ENCODE results near the gene CELF2. TPM values are rescaled to one million over a fixed set of nuclear protein-coding genes. Genes with fewer than 3 reads are reported as not detected.
"Not testable (repeated sequence)": the region's sequence is repeated elsewhere in the genome, so short reads cannot be mapped to it uniquely, and the experiment has no call there.

The CELF2 gene
- total RNA-seq, 3 donors from 2014 or later, result 40.0 to 178 (median 45.6) TPM

- Histone ChIP-seq H3K9me3 (peaks cover 6 to 10% of the 10 kb centered on the region in 2 donors), H3K27ac (no peak overlapping the region), H3K4me1 (no peaks in the 10 kb centered on the region), H3K36me3 (no peaks in the 10 kb centered on the region), H3K27me3 (no peaks in the 10 kb centered on the region), H3K4me3 (no peak overlapping the region)
- intact Hi-C loops (cut with DNase I; ENCODE audit: low total_unique reads), result no loop called here
- TF ChIP-seq POLR2AphosphoS5 (IDR thresholded peaks at IDR 0.05) (no peak), POLR2A (IDR thresholded peaks at IDR 0.05) (no peak), CTCF (IDR thresholded peaks at IDR 0.05) (no peak)
- DNase-seq (ENCODE audit: low spot score in 2 of 2), result no peak
These were observed 165.3 kb downstream of the CELF2 start for GRCh38 chr10:11183015-11183414.

DNA sequence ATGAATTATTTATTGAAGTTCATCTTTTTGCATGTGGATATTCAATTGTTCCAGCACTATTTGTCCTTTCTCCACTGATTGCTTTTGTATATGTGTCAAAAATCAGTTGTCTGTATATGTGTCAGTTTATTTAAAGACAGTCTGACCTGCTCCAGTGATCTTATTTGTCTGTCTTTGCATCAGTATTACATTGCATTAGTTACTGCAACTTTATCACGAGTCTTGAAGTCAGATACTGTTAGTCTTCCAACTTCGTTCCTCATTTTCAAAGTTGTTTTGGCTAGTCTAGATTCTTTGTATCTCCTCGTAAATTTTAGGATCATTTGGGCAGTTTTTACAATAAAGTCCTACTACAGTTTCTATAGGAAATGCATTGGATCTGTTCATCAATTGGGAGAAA is 166.4 kb downstream of the CELF2 start:
- H3K36me3 ChIP-seq, result no peaks in the 10 kb centered on the region
- TF ChIP-seq POLR2A (IDR thresholded peaks at IDR 0.05), result no peak
- no peak for TF ChIP-seq CTCF (IDR thresholded peaks at IDR 0.05)
- H3K4me1 ChIP-seq, result no peaks in the 10 kb centered on the region
- intact Hi-C loops (cut with DNase I; ENCODE audit: low total_unique reads), result no loop called here
- DNase-seq (ENCODE audit: low spot score in 2 of 2), result no peak
- no peaks in the 10 kb centered on the region for H3K27me3 ChIP-seq
- H3K4me3 ChIP-seq, result no peak overlapping the region
- peaks cover 6 to 10% of the 10 kb centered on the region in 2 donors for H3K9me3 ChIP-seq
- no peak overlapping the region for H3K27ac ChIP-seq

DNA sequence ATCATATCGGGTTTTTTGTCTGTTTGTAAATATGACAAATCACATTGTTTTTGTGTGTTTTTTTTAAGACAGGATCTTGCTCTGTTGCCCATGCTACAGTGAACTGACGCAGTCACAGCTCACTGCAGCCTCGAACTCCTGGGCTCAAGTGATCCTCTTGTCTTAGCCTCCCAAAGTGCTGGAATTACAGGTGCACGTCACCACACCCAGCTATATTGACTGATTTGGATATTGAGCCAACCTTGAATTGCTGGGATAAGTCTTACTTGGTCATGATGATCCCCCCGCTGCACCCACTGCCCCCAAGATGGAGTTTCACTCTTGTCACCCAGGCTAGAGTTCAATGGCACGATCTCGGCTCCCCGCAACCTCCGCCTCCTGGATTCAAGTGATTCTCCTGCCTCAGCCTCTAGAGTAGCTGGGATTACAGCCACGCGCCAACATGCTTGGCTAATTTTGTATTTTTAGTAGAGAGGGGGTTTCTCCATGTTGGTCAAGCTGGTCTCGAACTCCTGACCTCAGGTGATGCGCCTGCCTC is 167.5 kb downstream of the CELF2 start:
- H3K9me3 ChIP-seq; intact Hi-C loops (cut with DNase I; ENCODE audit: low total_unique reads); DNase-seq (ENCODE audit: low spot score in 2 of 2); H3K27ac ChIP-seq; H3K4me3 ChIP-seq; H3K36me3 ChIP-seq; H3K4me1 ChIP-seq; H3K27me3 ChIP-seq: not testable (repeated sequence)

- no peak overlapping the region for H3K27ac ChIP-seq
- TF ChIP-seq POLR2AphosphoS5 (IDR thresholded peaks at IDR 0.05) (no peak), POLR2A (IDR thresholded peaks at IDR 0.05) (no peak), CTCF (IDR thresholded peaks at IDR 0.05) (no peak)
- no peak for DNase-seq (ENCODE audit: low spot score in 2 of 2)
- peaks cover 6 to 10% of the 10 kb centered on the region in 2 donors for H3K9me3 ChIP-seq
- no peaks in the 10 kb centered on the region for H3K27me3 ChIP-seq
- H3K36me3 ChIP-seq, result no peaks in the 10 kb centered on the region
- no peak overlapping the region for H3K4me3 ChIP-seq
- intact Hi-C loops (cut with DNase I; ENCODE audit: low total_unique reads), result no loop called here
- no peaks in the 10 kb centered on the region for H3K4me1 ChIP-seq
These were observed 168.7 kb downstream of the CELF2 start for GRCh38 chr10:11186374-11186773.

- Histone ChIP-seq H3K27me3 (no peaks in the 10 kb centered on the region), H3K4me1 (no peaks in the 10 kb centered on the region), H3K4me3 (no peak overlapping the region), H3K9me3 (peaks cover 6 to 7% of the 10 kb centered on the region in 2 donors), H3K27ac (no peak overlapping the region), H3K36me3 (no peaks in the 10 kb centered on the region)
- TF ChIP-seq POLR2A (IDR thresholded peaks at IDR 0.05), result no peak
- TF ChIP-seq POLR2AphosphoS5 (IDR thresholded peaks at IDR 0.05), result no peak
- no peak for TF ChIP-seq CTCF (IDR thresholded peaks at IDR 0.05)
- intact Hi-C loops (cut with DNase I; ENCODE audit: low total_unique reads), result no loop called here
- no peak for DNase-seq (ENCODE audit: low spot score in 2 of 2)
These were observed 172.1 kb downstream of the CELF2 start for GRCh38 chr10:11189582-11190376.
